GM21381 (cell line): ENCODE results near the gene CCDC196.
"Not testable (repeated sequence)": the region's sequence is repeated elsewhere in the genome, so short reads cannot be mapped to it uniquely, and the experiment has no call there.

Experiments
- ATAC-seq: cut with Tn5 transposase; IDR thresholded peaks from one replicate; pipeline ENCODE4 v1.9.1; 2021; ENCODE audit warnings: mild to moderate bottlenecking, moderate library complexity; ENCODE audit not compliant: unreplicated experiment

The CCDC196 gene

DNA sequence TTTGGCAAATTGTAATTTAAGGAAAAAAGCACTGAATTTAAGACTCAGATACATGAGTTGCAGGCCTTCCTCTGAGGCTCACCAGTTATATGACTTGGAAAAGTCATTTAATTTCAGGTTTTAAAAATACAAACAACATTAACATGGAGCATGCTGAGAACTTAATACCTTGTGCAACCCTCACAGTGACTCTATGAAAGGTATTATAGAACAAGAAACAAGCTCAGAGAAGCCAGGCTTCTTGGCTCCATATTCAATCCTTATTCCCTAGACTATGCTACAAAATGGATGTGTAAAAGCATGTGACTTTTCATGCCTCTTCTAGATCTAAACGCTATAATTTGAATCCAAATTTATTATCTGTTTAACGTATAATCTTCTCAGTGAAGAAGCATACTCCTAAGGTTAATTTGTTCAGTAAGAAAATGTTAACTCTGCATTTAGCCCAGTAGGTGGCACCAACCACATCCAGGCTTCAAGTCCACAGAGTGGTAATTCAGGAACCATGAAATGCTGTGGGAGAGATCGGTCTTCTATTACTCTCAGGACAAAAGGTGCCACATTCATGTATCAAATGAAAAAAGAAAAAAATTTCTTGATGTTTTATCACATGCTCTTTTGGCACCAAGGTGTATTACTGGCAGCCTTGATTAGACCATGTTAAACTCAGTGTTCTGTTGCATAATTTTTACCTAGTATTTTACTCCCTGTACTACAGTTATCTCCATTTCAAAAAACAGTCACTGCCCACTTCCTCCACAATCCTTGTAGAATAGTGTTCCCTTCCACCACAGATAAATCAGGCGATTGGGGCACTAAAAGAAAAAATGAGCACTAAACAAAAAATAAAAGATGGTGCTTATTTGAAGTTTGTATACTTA lies 9.3 kb downstream of the CCDC196 start:
- peak; percentile 77 for ATAC-seq

DNA sequence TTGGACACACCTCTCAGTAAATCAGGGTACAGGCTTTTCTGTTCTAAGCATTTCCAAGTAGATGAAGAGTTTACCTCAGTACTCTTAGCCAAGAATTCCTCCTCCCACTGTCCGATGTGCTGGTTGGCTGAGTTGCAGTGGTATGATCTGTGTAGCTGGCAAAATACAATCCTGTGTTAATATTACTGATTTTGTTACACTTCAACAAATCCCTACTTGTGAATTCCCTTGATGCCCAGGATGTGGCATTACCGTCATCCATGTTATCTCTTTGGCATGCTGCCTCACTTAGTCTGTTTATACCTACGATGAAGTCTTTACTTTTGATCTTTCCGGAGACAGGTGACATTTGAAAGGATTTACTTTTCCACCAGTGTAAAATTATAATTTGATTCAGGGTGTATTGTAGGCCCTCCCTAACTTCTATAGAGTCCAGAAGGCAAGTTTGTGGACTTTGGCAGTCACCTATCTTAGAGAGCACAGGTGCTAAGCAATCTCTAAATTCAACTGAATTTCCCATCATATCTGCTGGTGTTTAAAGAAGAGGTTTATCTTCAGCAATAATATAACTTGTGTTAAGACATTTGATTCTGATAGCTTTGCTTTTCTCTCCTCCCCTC lies 10.1 kb downstream of the CCDC196 start:
- ATAC-seq, result no peak

DNA sequence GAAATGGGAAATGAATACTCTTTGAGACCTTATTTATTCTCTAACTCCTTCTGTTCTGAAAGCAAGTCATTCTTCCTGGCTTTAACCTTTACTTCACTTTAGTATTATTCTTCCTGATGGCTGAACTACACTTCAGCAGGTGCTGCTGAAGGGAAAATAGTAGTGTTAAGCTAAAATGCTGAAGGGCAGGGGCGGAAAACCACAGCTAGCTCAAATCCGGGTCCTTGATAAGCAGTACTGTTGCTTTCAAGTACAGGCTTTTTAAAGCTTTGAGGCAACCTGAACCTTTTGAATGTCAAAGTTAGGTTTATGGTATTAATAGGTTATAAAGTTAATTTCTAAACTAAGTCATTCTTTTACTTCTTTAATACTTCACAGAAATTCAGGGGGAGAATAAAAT lies 10.7 kb downstream of the CCDC196 start:
- ATAC-seq, result no peak

DNA sequence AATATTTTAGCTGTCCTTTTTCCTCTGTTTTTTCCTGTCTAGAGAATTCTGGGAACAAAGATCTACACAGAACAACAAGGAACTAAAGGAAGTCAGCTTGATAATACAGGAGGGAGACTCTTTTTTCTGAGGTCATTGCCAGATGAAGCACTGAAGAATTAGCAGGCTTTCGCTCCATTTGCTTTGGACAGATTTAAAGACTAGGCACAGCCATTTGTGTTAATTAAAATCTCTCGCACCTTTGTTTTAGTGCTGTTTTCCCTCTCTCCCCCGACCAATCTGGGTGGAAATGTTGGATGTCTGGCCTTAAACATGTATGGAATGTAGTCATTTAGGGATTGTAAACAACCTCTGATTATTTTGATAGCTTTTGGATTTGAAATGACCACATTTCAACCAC lies 12.1 kb downstream of the CCDC196 start:
- ATAC-seq, result no peak

DNA sequence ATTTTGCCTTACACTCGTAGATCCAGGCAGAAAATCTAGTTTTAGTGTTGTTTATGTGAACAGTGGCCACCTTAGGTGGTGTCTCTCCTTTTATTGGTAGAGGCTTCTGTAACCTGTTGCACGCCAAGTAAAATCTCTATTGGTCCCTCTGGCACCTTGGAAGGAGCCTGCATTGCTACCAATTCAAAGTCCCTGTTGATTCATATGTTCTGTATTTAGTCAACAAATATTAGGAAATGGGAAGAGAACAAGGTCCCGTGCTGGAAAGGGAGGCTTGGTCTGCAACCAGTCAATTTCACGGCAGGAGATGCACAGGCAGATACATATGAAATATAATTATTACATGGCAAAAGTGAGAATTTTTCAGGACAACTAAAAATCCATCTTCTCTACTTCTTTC lies 15.4 kb downstream of the CCDC196 start:
- ATAC-seq, result no peak

DNA sequence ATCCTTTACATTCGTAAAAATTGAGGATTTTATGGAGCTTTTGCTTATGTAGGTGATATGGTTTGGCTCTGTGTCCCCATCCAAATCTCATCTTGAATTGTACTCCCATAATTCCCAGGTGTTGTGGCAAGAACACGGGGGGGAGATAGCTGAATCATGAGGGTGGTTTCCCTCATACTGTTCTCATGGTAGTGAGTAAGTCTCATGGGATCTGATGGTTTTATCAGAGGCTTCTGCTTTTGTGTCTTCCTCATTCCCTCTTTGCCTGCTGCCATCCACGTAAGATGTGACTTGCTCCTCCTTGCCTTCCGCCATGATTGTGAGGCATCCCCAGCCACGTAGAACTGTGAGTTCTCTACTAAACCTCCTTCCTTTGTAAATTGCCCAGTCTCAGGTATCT lies 16.7 kb downstream of the CCDC196 start:
- ATAC-seq, result not testable (repeated sequence)

DNA sequence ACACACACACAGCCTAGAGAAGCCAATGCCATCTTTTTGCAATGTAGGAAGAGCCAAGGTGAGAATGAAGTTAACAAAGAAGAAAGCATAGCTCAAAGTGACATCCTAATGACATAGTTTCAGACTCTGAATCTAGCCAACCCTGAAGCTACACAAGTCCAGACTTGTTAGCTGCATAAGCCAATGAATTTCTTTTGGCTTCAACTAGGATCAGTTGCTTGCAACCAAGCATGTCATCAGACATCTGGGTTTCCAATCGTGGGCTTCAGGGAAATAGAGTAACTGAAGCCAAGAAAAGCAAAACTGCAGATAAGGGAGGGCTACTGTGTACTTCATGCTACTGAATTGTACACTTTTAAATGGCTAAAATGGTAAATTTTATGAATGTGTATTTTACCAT lies 17.4 kb downstream of the CCDC196 start:
- no peak for ATAC-seq

DNA sequence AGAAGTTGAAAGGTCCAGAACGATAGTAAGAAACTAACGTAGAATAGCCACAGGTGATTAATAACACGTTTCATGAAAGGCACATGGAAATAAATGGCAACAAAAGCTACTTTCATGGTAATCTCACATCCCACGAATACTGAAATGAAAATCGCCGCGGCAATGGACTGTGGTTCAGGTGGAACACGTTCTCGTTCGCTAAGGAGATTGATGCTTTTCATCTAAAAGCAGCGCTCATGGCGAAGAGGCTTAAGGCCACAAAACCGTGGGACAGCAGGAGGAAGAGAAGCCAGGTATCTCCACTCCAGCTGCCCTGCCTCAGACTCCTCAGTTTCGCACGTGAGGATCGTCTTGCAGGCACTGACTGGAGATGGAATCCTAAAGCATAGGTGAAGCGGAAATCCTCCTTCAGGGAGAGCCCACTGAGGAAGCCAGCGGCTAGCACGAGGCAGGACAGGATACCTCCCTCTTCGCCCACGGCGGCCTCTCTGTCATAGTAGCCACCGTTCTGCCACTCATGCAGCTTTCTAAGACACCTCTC lies 21.1 kb downstream of the CCDC196 start:
- ATAC-seq, result peak; percentile 24

DNA sequence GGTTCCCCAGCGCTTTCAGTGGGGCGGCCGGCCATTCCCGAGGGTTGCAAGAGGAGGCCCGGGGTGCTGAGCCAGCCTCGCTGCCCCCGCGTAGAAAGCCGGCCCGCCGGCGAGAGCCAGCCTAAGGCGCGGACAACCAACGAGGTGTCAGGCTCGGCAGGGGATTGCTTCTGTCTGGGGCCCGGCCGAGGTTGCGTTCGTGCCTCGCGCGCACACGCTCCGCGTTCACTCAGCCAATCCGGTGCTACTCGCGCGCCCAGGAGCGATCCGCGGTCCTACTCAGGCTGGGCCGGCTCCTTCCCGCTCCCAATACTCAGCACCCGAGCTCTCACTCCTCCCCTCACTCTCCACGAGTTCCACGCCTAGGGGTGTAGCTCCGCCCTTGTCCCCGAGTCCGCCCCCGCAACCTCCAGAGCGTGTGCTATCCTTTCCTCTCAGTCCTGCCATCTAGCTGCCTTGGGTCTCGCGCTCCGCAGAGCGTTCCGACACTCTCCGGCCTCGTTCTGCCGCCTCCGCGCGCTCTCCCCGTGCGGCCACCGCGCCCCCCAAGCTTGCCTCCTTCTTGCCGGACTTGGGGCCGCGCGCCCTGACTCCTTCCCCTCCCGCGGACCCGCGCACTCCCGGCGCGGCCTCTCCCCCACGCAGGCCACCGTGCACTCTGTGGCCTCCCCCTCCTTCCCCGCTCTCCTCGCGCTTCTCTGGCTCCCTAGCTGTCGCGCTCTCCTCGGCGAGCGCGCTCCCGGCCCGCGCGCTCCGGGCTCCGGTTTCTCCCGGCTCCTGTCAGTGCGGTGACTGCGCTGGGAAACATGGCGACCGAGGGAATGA lies 21.8 kb downstream of the CCDC196 start, which contains the start of gene GPHN:
Gene GPHN (plus strand): TSS at position 426 of the 825 bp plus-strand sequence.
- peak; percentile 82 for ATAC-seq

DNA sequence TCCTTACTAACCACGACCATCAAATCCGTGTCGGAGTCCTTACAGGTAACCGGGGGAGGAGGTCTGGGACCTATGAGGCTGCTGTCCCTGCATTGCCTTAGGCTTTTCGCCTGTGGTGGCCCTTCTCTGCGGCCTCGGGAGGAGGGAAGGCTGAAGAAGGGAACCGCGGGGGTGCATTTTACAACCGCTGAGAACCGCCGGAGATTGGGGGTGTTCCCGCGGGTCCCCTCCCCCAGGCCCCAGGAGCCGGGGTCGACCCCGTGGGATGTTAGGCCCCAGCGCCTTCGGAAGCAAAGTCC lies 22.3 kb downstream of the CCDC196 start:
- ATAC-seq, result no peak

DNA sequence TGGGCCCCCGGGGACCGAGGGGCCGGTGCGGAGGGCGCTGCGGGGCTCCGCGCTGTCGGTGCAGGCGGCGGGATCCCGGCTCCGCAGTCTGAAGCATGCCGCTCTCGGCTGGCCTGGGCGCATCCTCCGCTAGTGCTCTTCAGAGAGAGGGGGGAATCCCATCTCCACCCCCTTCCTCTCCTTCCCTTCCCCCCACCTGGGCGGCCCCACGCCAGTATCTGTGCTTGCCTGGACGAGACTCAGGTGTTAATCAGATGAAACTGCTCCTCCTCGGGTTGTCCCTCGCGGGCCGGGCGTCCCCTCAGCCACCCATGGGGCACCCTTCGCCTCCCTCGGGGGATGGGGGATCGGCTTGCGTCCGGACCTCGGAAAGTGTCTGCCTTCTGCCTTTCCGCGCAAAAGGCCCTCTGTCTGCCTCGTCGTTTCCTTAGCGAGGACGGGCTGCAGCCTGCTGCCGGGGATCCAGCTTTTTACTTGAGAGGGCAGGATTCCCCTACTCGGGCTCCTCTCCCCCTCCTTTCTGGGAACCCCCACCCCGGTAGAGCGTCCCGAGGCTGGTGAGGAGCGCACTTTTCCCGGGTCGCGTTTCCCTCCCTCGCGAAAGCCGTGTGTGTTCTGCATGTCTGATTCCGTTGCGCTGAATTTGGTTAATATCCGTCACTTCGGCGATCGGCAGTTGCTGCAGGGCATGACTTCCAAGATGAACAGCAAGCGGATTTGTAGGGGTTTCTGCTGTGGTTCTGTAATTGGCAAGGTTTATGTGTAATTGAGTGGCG lies 22.9 kb downstream of the CCDC196 start:
- ATAC-seq, result peak; percentile 26

DNA sequence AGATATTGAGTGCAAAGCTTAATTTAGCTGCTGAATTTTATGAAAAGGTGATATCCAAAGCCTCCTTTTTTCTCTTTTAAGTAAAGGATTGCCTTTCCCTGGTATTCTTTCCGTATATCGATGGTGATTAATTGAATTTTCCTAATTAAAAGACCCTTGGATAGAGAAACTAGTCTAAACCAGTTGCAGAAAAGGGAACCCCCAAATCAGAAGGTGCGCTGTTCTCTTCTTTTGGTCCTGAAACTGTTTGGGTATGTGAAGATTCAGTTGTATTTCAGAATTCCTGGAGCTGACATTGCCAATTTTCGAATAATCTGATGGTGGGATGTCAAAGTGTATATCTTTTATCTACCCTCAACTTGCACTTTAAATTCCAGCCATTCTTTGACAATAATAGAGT lies 23.7 kb downstream of the CCDC196 start:
- ATAC-seq, result no peak

DNA sequence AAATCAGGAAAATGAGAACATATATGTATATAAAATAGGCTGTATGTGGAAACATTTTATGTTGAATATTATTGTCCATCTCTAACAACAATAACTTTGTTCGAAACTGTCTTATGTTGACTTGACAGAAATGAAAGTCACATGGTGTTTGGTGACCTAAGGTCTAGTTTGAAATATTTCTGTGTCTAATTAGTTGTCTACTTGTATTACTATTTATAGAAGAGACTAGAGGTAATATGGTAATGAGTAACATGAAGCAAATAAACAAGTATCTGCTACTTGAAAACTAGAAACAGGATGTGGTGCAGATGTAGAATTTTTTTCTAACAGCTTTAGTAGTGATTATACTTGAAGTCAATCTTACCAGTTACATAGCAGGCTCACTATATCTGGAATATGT lies 25.7 kb downstream of the CCDC196 start:
- no peak for ATAC-seq

DNA sequence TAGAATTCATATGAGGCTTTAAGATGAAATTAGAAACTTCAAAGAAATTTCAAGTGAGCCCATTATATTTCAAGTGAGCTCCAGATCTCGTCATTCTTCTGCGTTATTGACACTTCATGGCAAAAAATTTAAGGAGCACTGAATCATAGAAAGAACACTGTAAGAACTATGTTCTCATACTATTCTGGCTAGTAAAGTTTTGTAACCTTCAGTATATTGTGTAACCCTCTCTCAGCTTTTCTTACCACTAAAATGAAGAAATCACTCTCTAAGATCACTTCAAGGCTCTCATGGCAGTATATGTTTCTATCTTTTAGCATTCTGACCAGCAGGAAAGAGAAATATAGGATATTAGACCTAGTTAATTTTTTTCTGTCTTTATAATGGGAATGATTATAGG lies 28.0 kb downstream of the CCDC196 start:
- no peak for ATAC-seq

DNA sequence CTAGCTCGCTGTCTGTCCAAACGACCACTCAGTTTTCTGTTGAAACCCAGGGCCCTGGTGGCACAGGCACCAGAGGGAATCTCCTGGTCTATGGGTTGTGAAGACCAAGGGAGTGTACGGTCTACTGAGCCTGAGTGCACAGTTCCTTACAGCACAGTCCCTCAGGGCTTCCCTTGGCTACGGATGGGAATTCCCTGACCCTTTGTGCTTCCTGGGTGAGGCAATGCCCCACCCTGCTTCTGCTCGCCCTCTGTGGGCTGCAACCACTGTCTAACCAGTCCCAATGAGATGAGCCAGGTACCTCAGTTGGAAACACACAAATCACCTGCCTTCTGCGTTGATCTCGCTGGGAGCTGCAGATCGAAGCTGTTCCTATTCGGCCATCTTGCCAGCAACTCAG lies 44.4 kb downstream of the CCDC196 start:
- ATAC-seq, result no peak

DNA sequence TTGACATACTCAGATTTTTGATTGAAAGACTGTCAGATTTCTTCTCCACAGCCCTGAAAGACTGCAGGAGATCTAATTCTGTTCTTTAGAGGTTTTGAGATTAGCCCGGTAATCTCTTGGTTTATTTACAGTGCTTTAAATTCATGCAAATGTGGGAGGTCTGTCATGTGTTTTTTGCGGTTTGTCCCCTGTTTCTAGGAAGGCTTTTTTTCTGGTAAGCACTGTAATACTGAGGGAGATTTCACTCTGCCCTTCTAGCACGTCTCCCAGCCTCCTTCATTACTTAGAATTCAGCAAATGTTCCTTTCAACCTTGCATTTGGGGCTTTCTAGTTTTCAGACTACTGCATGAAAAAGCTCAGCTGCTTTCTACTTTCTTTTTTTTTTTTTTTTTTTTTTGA lies 52.9 kb downstream of the CCDC196 start:
- no peak for ATAC-seq

DNA sequence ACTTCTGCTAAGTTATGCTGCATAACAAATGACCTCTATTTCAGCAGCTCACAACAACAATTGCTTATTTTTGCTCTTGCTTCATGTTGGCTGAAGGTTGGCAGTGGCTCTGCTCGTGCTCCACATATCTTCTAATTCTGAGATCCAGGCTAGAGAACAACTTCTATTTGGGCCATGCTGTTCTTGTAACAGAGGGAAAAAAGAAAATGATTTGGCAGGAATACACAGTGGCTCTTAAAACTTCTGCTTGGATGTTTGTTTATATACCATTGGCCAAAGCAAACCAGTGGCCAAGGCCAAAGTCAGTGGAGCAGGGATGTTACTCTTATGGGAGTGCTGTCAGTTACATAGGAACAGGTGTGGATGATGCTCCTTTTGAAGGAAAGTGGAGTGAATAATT lies 53.9 kb downstream of the CCDC196 start:
- ATAC-seq, result no peak

DNA sequence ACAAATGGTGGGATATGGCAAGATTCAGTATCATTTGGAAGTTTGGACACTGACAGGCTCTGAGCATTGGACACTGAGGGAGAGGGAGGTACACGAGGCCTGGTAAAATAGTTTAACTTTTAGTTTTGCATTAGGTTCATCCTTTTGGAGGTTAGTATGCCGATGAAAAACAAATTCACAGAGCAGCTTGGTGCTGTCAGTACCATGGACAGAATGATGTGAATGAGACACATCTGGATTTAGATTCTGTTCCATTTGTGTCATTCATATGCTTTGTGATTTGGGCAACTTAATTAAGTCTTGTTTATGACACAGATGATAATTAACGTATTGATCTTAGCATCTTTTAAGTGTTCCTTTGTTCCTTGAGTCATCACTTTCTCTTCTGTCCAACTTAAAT lies 55.5 kb downstream of the CCDC196 start:
- no peak for ATAC-seq

DNA sequence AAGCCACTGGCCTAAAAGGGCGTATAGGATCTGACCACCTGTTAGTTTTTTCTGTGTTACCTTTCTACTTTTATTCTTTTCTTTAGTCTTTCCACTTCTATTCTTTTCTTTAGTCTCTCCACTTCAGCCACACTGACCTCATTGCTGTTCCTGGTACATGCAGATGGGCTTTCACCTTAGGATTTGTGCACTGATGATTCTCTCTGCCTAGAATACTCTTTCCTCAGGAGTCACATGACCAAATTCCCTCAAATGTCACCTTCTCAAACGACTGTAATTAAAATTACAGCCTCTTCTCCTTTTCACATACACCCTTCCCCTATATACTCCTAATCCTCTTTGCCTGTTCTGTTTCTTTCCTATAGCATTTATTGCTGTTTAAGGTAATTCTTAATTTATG lies 57.8 kb downstream of the CCDC196 start:
- no peak for ATAC-seq

DNA sequence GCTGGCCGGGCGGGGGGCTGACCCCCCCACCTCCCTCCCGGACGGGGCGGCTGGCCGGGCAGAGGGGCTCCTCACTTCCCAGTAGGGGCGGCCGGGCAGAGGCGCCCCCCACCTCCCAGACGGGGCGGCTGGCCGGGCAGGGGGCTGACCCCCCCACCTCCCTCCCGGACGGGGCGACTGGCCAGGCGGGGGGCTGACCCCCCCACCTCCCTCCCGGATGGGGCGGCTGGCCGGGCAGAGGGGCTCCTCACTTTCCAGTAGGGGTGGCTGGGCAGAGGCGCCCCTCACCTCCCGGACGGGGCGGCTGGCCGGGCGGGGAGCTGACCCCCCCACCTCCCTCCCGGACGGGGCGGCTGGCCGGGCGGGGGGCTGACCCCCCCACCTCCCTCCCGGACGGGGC lies 59.0 kb downstream of the CCDC196 start:
- not testable (repeated sequence) for ATAC-seq

DNA sequence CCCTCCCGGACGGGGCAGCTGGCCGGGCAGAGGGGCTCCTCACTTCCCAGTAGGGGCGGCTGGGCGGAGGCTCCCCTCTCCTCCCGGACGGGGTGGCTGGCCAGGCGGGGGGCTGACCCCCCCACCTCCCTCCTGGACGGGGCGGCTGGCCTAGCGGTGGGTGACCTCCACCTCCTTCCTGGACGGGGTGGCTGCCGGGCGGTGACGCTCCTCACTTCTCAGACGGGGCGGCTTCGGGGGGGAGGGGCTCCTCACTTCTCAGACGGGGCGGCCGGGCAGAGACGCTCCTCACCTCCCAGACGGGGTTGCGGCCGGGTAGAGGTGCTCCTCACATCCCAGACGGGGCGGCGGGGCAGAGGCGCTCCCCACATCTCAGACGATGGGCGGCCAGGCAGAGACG lies 59.6 kb downstream of the CCDC196 start:
- ATAC-seq, result not testable (repeated sequence)
